22Rv1 (cell line): ENCODE measurements around the gene CARF.
"Not testable (repeated sequence)": the region's sequence is repeated elsewhere in the genome, so short reads cannot be mapped to it uniquely, and the experiment has no call there.

Experiments used
- H3K27ac ChIP-seq: fragments of 450-650 bp; 2 replicates; pipeline ENCODE4 v1.5.1; 2017
- CTCF ChIP-seq: fragments of 450-650 bp; IDR thresholded peaks from 2 replicates; pipeline ENCODE4 v1.5.1; 2017; ENCODE audit warnings: mild to moderate bottlenecking
- ZFX ChIP-seq: fragments of 450-650 bp; IDR thresholded peaks from 2 replicates; pipeline ENCODE4 v1.6.1; 2017; ENCODE audit warnings: antibody characterized with exemption, borderline replicate concordance

Gene CARF

GRCh38 chr2:202885190-202885589 is 26.9 kb upstream of the CARF start:
- TF ChIP-seq ZFX (no peak), CTCF (no peak)

GRCh38 chr2:202905507-202905906 is 6.6 kb upstream of the CARF start:
- not testable (repeated sequence) for H3K27ac ChIP-seq

More at GRCh38 chr2:202885190-202885589, 26.9 kb upstream of the CARF start:
- no peak overlapping the region for H3K27ac ChIP-seq

- TF ChIP-seq CTCF (no peak), ZFX (no peak)
- no peak overlapping the region for H3K27ac ChIP-seq
These were observed 3.9 kb upstream of the CARF start for GRCh38 chr2:202908186-202908585.

- TF ChIP-seq ZFX = no peak
- TF ChIP-seq CTCF = no peak
- H3K27ac ChIP-seq = no peak overlapping the region
These were observed 2.5 kb upstream of the CARF start for GRCh38 chr2:202909394-202910192.

- peak overlapping the region; percentile 97; the same call in 1 of the 2 replicates for H3K27ac ChIP-seq
These were observed 1.8 kb upstream of the CARF start for GRCh38 chr2:202910250-202910649.

GRCh38 chr2:202910698-202911097 is 1.4 kb upstream of the CARF start:
- no peak for TF ChIP-seq CTCF
- no peak for TF ChIP-seq ZFX
- H3K27ac ChIP-seq = peak overlapping the region; percentile 97

GRCh38 chr2:202911203-202911511 is 918 bp upstream of the CARF start:
- peak overlapping the region; percentile 97 for H3K27ac ChIP-seq
- TF ChIP-seq ZFX (no peak), CTCF (no peak)

- peak overlapping the region; percentile 97 for H3K27ac ChIP-seq
These were observed 497 bp downstream of the CARF start for GRCh38 chr2:202912342-202913201.
